Type B pancreatic cell (in vitro differentiated cells): ENCODE measurements around the gene IFT20. TPM values are rescaled to one million over a fixed set of nuclear protein-coding genes. Genes with fewer than 3 reads are reported as not detected.

Experiments used
- DNase-seq: peaks from one replicate; pipeline ENCODE4 v3.0.0; 2021; ENCODE audit warnings: mixed read lengths; ENCODE audit not compliant: unreplicated experiment; ENCODE audit errors: extremely low spot score
- H3K27ac Mint-ChIP-seq: 2 replicates; pipeline ENCODE4 v1.8.0; 2021; ENCODE audit warnings: mild to moderate bottlenecking, mixed read lengths
- H3K27me3 Mint-ChIP-seq: 2 replicates; pipeline ENCODE4 v1.8.0; 2021; ENCODE audit warnings: mixed read lengths
- H3K36me3 Mint-ChIP-seq: 2 replicates; pipeline ENCODE4 v1.8.0; 2021; ENCODE audit warnings: mixed read lengths
- H3K4me1 Mint-ChIP-seq: one replicate; pipeline ENCODE4 v1.8.0; 2021; ENCODE audit warnings: mixed read lengths; ENCODE audit not compliant: unreplicated experiment
- H3K4me3 Mint-ChIP-seq: 2 replicates; pipeline ENCODE4 v1.8.0; 2021; ENCODE audit warnings: mild to moderate bottlenecking, mixed read lengths
- H3K9me3 Mint-ChIP-seq: 2 replicates; pipeline ENCODE4 v1.8.0; 2021; ENCODE audit warnings: mixed read lengths
- total RNA-seq: library from RNA; stranded (reverse); gene quantifications from 2 replicates; pipeline ENCODE4 v1.2.1, GENCODE V29; 2021; ENCODE audit warnings: low replicate concordance
- TF ChIP-seq, protein P1 (sequence below): fragments of 200-600 bp; sonication (generic); conservative IDR thresholded peaks from 2 replicates; pipeline ENCODE4 v1.5.0; 2021; ENCODE audit warnings: antibody characterized with exemption, mild to moderate bottlenecking

The IFT20 gene
- total RNA-seq, 1 donor from 2014 or later: 43.6 TPM

DNA sequence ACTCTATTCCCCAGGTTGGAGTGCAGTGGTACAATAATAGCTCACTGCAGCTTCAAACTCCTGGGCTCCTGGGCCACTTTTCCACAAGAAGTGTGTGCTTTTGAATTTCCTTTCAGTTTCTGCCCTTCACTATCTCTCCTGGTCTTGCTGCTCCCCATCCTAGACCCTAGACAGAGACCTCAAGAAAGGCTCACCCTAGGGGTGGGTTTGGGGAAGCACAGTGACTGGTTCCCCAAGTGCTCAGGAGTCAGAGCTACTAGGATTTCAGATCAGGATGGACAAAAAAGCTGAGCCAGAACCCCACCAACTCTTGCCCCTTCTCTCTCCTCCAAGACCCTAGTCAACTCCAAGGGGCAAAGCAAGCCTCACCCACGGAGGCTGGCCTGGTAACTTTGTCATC is 31.3 kb upstream of the IFT20 start:
- no peak overlapping the region for H3K4me3 Mint-ChIP-seq
- H3K36me3 Mint-ChIP-seq: no peaks in the 10 kb centered on the region
- no peaks in the 10 kb centered on the region for H3K9me3 Mint-ChIP-seq
- DNase-seq: no peak
- H3K27me3 Mint-ChIP-seq: peaks cover 4% of the 10 kb centered on the region
- no peak overlapping the region for H3K27ac Mint-ChIP-seq
- TF ChIP-seq, protein P1, sequence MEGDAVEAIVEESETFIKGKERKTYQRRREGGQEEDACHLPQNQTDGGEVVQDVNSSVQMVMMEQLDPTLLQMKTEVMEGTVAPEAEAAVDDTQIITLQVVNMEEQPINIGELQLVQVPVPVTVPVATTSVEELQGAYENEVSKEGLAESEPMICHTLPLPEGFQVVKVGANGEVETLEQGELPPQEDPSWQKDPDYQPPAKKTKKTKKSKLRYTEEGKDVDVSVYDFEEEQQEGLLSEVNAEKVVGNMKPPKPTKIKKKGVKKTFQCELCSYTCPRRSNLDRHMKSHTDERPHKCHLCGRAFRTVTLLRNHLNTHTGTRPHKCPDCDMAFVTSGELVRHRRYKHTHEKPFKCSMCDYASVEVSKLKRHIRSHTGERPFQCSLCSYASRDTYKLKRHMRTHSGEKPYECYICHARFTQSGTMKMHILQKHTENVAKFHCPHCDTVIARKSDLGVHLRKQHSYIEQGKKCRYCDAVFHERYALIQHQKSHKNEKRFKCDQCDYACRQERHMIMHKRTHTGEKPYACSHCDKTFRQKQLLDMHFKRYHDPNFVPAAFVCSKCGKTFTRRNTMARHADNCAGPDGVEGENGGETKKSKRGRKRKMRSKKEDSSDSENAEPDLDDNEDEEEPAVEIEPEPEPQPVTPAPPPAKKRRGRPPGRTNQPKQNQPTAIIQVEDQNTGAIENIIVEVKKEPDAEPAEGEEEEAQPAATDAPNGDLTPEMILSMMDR: peak; percentile 14
- peaks cover 17% of the 10 kb centered on the region for H3K4me1 Mint-ChIP-seq

DNA sequence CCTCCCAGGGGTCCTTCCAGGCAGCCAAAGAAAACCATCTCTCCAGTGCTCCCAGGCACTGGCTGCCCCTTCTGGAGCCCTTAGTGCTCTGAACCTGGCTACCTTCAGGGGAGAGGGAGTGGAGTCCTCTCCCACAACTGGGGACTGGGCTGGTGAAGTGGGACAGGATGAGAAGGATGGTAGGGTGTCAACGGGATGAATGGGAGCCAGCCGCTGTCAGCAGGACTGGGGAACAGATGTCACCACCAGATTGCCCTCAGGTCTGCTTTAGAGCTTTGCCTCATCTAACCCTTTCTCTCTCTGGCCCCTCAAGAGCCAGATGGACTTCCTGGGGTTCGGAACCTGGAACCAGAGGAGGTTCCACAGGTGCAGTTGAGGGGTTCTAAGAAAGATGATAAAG is 30.2 kb upstream of the IFT20 start:
- DNase-seq: no peak
- H3K4me1 Mint-ChIP-seq: peaks cover 9% of the 10 kb centered on the region
- H3K4me3 Mint-ChIP-seq: no peak overlapping the region
- no peak overlapping the region for H3K27ac Mint-ChIP-seq
- peaks cover 2% of the 10 kb centered on the region for H3K36me3 Mint-ChIP-seq
- TF ChIP-seq, protein P1: no peak
- no peaks in the 10 kb centered on the region for H3K9me3 Mint-ChIP-seq
- H3K27me3 Mint-ChIP-seq: no peaks in the 10 kb centered on the region

DNA sequence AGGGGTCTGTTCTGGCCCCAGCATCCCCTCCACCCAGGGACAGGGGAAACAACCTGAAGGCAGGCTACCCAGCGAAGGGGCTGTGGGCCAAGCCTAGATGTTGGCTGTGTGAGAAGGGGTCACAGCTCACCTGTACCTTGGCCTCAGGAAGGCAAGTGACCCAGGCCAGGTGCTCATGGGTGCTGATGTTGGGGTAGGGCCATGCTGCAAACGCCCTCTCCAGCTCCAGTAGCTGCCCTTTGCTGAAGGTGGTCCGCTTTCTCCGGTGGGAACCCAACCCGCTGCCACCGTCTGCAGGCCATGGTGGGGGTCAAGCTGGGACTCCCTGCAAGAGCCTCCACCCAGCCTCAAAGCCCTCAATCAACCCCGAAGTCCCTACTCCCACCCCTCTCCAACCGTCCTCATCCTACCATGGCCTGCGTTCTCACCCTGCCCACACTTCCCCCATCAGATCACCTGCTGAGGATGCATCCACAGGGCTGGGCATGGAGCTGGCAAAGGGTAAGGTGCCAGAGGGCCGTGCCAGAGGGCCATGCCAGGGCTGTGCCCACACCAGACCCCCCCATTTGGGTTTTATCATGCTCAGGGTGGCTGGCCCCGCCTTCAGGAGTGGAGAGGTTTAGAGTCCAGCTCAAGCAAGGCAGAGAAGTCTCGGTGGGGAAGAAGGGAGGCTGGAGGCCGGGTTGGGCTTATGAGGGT is 29.5 kb upstream of the IFT20 start, which contains the start of gene SEBOX:
Gene SEBOX (minus strand): TSS at position 535 of the 699 bp plus-strand sequence. CDS start 48 bp downstream, at position 487.
- Mint-ChIP-seq H3K9me3 (no peaks in the 10 kb centered on the region), H3K27me3 (no peaks in the 10 kb centered on the region), H3K27ac (no peak within 1 kb of the TSS), H3K4me3 (no peak within 1 kb of the TSS), H3K4me1 (peaks cover 2% of the 10 kb centered on the region), H3K36me3 (peaks cover 5% of the 10 kb centered on the region)
- DNase-seq: no peak
- TF ChIP-seq, protein P1: no peak

DNA sequence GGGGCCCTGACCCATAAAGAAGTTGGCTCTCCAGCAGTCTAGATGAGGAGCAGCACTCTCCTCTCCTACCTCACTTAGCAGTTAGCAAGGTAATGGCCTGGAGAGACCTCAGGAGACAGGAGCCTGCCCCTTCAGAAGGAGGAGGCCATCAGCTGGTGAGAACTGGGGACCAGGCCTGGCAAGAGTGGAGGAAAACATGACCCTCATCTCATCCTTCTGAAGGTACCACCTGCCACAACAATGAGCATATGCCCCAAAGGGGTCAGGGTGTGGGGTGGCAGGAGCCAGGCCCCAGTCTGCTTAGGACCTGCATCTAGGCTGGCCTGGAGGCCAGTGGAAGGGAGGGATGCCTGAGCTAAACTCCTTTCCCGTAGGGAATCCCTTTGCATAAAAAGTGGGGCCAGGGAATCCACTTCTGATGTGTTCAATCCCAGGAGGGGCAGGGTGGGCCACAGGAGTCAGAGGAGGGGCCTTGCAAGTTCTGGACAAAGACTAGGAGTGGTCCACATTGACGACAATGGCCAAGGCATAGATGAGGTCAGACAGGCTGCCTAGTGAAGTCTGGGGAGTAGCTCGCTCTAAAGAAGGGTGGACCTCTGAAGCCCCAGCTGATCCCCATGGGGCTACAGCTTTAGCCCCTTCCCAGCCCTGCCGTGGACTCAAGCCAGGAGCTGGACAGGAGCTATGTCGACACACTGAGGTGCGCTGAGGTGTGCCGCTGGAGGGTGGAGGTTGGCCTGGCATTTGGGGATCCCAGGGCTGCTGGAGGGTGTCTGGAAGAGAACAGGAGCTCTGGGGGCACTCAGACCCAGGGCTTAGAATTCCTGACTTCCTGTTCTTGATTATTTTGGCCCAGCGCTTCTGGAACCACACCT is 28.7 kb upstream of the IFT20 start:
- no peaks in the 10 kb centered on the region for H3K4me1 Mint-ChIP-seq
- peaks cover 5% of the 10 kb centered on the region for H3K36me3 Mint-ChIP-seq
- no peak overlapping the region for H3K27ac Mint-ChIP-seq
- DNase-seq: no peak
- TF ChIP-seq, protein P1: no peak
- H3K27me3 Mint-ChIP-seq: no peaks in the 10 kb centered on the region
- H3K4me3 Mint-ChIP-seq: no peak overlapping the region
- H3K9me3 Mint-ChIP-seq: no peaks in the 10 kb centered on the region

DNA sequence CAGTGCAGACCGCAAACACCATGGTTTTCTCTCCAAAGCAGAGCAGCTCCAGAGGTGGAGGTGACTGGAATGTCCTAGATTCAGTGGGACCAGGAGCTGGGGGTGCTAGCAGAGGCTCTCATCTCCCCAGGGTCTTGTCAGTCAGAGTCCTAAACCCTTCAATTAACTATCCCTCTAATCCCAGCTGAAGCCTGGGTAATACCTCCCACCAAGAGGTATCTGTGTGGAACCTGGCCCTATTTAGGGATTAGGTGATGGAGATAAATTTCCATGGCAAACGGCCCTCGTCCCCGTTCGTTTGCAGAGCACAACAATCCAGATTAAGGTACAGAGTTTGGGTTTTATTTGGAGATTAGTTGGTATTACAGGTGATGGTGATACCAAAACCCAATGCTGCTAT is 27.9 kb upstream of the IFT20 start:
- H3K27me3 Mint-ChIP-seq: no peaks in the 10 kb centered on the region
- peaks cover 4% of the 10 kb centered on the region for H3K4me1 Mint-ChIP-seq
- H3K9me3 Mint-ChIP-seq: no peaks in the 10 kb centered on the region
- peaks cover 5% of the 10 kb centered on the region for H3K36me3 Mint-ChIP-seq
- TF ChIP-seq, protein P1: no peak
- no peak for DNase-seq
- H3K4me3 Mint-ChIP-seq: no peak overlapping the region
- no peak overlapping the region for H3K27ac Mint-ChIP-seq
